Hindlimb muscle (tissue), 1 donor: ENCODE measurements around the gene LSM7. TPM values are rescaled to one million over a fixed set of nuclear protein-coding genes. Genes with fewer than 3 reads are reported as not detected.
"Not testable (repeated sequence)": the region's sequence is repeated elsewhere in the genome, so short reads cannot be mapped to it uniquely, and the experiment has no call there.

ENCODE experiments used
- DNase-seq: peaks from one replicate; pipeline ENCODE4 v3.0.0-alpha.2; 2013
- polyA plus RNA-seq: library from polyadenylated mRNA; unstranded; fragments of 120-200 nt; gene quantifications from one replicate; pipeline ENCODE4 v1.2.1, GENCODE V29; 2013; ENCODE audit not compliant: insufficient read length

Gene LSM7
- polyA plus RNA-seq, 1 donor = 71.7 TPM

GRCh38 chr19:2355168-2356035, 27.0 kb upstream of the LSM7 start:
- DNase-seq = no peak

- DNase-seq = no peak
These were observed 26.3 kb upstream of the LSM7 start for GRCh38 chr19:2354670-2355069.

- no peak for DNase-seq
These were observed 25.7 kb upstream of the LSM7 start for GRCh38 chr19:2353887-2354592.

GRCh38 chr19:2353159-2353886, 24.9 kb upstream of the LSM7 start:
- no peak for DNase-seq

GRCh38 chr19:2352121-2352520, 23.7 kb upstream of the LSM7 start:
- no peak for DNase-seq

GRCh38 chr19:2351591-2351990, 23.2 kb upstream of the LSM7 start:
- DNase-seq = no peak

- no peak for DNase-seq
These were observed 22.3 kb upstream of the LSM7 start for GRCh38 chr19:2350656-2351055.

- not testable (repeated sequence) for DNase-seq
These were observed 21.4 kb upstream of the LSM7 start for GRCh38 chr19:2349818-2350217.

GRCh38 chr19:2345794-2346663, 17.6 kb upstream of the LSM7 start:
- DNase-seq = no peak

- DNase-seq = no peak
These were observed 16.7 kb upstream of the LSM7 start for GRCh38 chr19:2345076-2345475.

- no peak for DNase-seq
These were observed 16.0 kb upstream of the LSM7 start for GRCh38 chr19:2344381-2344870.

- DNase-seq = no peak
These were observed 15.1 kb upstream of the LSM7 start for GRCh38 chr19:2343289-2343982.

- DNase-seq = no peak
These were observed 14.4 kb upstream of the LSM7 start for GRCh38 chr19:2342656-2343288.

GRCh38 chr19:2341982-2342381, 13.6 kb upstream of the LSM7 start:
- DNase-seq = no peak

- no peak for DNase-seq
These were observed 12.9 kb upstream of the LSM7 start for GRCh38 chr19:2341244-2341751.

GRCh38 chr19:2340496-2341243, 12.3 kb upstream of the LSM7 start:
- DNase-seq = no peak

GRCh38 chr19:2339644-2340310, 11.4 kb upstream of the LSM7 start:
- no peak for DNase-seq

- no peak for DNase-seq
These were observed 10.6 kb upstream of the LSM7 start for GRCh38 chr19:2338751-2339643.
